PFSK-1 (cell line): ENCODE results near the gene SLC5A9.

Experiments used
- FOXP2 ChIP-seq: optimal IDR thresholded peaks from 2 replicates; pipeline ENCODE3; 2011; ENCODE audit warnings: borderline replicate concordance, control low read depth, inconsistent platforms; ENCODE audit not compliant: insufficient read depth; ENCODE audit errors: extremely low read length, extremely low read depth
- POLR2AphosphoS5 ChIP-seq: IDR thresholded peaks from 2 replicates; pipeline ENCODE4 v1.6.1; 2012; ENCODE audit warnings: low read depth, mild to moderate bottlenecking, control low read depth, low read length, moderate library complexity
- SIN3A ChIP-seq: IDR thresholded peaks from 2 replicates; pipeline ENCODE4 v1.6.1; 2012; ENCODE audit warnings: mild to moderate bottlenecking, low read length, moderate library complexity, borderline replicate concordance; ENCODE audit not compliant: insufficient read depth
- TAF1 ChIP-seq: IDR thresholded peaks from 2 replicates; pipeline ENCODE4 v1.6.1; 2012; ENCODE audit warnings: low read length, control low read depth, borderline replicate concordance; ENCODE audit not compliant: insufficient read depth
- TF ChIP-seq, protein P1 (sequence below), 2 experiments: IDR thresholded peaks; 2 replicates each; pipeline versions ENCODE4 v1.6.1 to v1.8.0; 2011 to 2012; ENCODE audit warnings: low read depth in 2 of 2, low read length in 2 of 2, control low read depth in 1 of 2, inconsistent platforms in 1 of 2, mild to moderate bottlenecking in 1 of 2, moderate library complexity in 1 of 2; ENCODE audit not compliant: insufficient read depth in 1 of 2

The SLC5A9 gene

DNA sequence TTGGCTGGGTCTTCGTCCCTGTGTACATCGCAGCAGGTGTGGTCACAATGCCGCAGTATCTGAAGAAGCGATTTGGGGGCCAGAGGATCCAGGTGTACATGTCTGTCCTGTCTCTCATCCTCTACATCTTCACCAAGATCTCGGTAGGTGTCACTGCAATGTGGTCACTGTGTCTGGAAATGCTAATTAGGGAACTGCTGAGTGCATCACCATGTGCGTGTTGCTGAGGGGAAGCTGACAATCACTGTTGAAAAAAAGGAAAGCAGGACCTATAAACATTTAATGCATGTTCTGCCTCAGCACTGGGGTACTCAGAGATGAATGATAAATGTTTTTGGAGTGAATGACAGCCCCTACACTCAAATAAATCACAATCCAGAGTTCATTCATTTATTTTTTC is 6.8 kb downstream of the SLC5A9 start:
- TF ChIP-seq SIN3A, result no peak
- TF ChIP-seq, protein P1, sequence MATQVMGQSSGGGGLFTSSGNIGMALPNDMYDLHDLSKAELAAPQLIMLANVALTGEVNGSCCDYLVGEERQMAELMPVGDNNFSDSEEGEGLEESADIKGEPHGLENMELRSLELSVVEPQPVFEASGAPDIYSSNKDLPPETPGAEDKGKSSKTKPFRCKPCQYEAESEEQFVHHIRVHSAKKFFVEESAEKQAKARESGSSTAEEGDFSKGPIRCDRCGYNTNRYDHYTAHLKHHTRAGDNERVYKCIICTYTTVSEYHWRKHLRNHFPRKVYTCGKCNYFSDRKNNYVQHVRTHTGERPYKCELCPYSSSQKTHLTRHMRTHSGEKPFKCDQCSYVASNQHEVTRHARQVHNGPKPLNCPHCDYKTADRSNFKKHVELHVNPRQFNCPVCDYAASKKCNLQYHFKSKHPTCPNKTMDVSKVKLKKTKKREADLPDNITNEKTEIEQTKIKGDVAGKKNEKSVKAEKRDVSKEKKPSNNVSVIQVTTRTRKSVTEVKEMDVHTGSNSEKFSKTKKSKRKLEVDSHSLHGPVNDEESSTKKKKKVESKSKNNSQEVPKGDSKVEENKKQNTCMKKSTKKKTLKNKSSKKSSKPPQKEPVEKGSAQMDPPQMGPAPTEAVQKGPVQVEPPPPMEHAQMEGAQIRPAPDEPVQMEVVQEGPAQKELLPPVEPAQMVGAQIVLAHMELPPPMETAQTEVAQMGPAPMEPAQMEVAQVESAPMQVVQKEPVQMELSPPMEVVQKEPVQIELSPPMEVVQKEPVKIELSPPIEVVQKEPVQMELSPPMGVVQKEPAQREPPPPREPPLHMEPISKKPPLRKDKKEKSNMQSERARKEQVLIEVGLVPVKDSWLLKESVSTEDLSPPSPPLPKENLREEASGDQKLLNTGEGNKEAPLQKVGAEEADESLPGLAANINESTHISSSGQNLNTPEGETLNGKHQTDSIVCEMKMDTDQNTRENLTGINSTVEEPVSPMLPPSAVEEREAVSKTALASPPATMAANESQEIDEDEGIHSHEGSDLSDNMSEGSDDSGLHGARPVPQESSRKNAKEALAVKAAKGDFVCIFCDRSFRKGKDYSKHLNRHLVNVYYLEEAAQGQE (IDR thresholded peaks at IDR 0.05; ENCODE audit: insufficient read depth in 1 of 2, low read depth in 2 of 2, low read length in 2 of 2), result no peak
- TF ChIP-seq TAF1, result no peak
- no peak for TF ChIP-seq FOXP2
- TF ChIP-seq POLR2AphosphoS5, result no peak

- TF ChIP-seq SIN3A (no peak), TAF1 (no peak)
Measured at GRCh38 chr1:48230236-48230635, 7.7 kb downstream of the SLC5A9 start.

GRCh38 chr1:48232722-48233121 is 10.2 kb downstream of the SLC5A9 start:
- TF ChIP-seq SIN3A (no peak), TAF1 (no peak), POLR2AphosphoS5 (no peak), FOXP2 (no peak)
- TF ChIP-seq, protein P1 (IDR thresholded peaks at IDR 0.05; ENCODE audit: insufficient read depth in 1 of 2, low read depth in 2 of 2, low read length in 2 of 2), result no peak

- no peak for TF ChIP-seq SIN3A
- TF ChIP-seq, protein P1 (IDR thresholded peaks at IDR 0.05; ENCODE audit: insufficient read depth in 1 of 2, low read depth in 2 of 2, low read length in 2 of 2), result no peak
- TF ChIP-seq POLR2AphosphoS5, result no peak
- no peak for TF ChIP-seq TAF1
- TF ChIP-seq FOXP2, result no peak
Measured at GRCh38 chr1:48233666-48234485, 11.4 kb downstream of the SLC5A9 start.

DNA sequence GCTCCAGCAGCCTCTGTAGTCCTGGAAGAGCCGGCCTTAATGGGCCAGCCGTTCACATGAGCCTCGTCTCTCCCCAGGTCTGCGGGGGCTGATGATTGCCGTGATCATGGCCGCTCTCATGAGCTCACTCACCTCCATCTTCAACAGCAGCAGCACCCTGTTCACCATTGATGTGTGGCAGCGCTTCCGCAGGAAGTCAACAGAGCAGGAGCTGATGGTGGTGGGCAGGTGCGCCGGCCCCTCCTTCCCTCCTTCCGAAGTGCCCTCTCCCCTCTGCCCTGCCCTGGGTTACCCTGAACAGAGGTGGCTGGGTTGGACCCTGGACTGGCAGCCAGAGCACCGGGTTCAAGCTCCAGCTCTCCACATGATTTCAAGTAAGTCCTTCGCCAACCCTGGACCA is 13.1 kb downstream of the SLC5A9 start:
- TF ChIP-seq, protein P1 (IDR thresholded peaks at IDR 0.05; ENCODE audit: insufficient read depth in 1 of 2, low read depth in 2 of 2, low read length in 2 of 2), result no peak
- no peak for TF ChIP-seq TAF1
- TF ChIP-seq SIN3A, result no peak
